A549 (cell line): ENCODE results near the gene KLF6. TPM values are rescaled to one million over a fixed set of nuclear protein-coding genes. Genes with fewer than 3 reads are reported as not detected.

Experiments used
- ATAC-seq, 2 experiments: fragments of 200-7000 bp in 1 of 2; fragments of >200 bp in 1 of 2; cut with Nextera tagmentation in 1 of 2; cut with Tn5 transposase in 1 of 2; 3 replicates each; pipeline versions ENCODE4 v1.8.0 to v1.9.1; 2018 to 2020; ENCODE audit warnings: mild to moderate bottlenecking in 1 of 2, moderate library complexity in 1 of 2
- CTCF ChIA-PET: fragments of 300-600 bp; sonication (Branson Sonifier 250); formaldehyde crosslinking; extraction: SDS; loops from one replicate; lab custom pipeline; 2021; ENCODE audit warnings: antibody characterized with exemption, inconsistent platforms; lab: Yijun Ruan, JAX
- POLR2A ChIA-PET: fragments of 350-600 bp; formaldehyde crosslinking; extraction: SDS; loops from one replicate; lab custom pipeline; 2021; ENCODE audit warnings: antibody characterized with exemption, inconsistent platforms; lab: Yijun Ruan, JAX
- DNase-seq, 2 experiments: peaks; one replicate each; pipeline versions ENCODE4 v3.0.0 to v3.0.0-alpha.2; 2011 to 2016; ENCODE audit warnings: low read depth in 1 of 2, low spot score in 1 of 2
- FAIRE-seq: peaks from 2 replicates; lab custom pipeline; 2011; peaks lifted over from hg19 to GRCh38; lab: Jason Lieb, UNC
- H3K27ac ChIP-seq, 2 experiments: fragments of >200 bp; sonication (Bioruptor Twin); formaldehyde crosslinking; 3 replicates each; pipeline ENCODE4 v1.5.1; 2016 to 2017
- H3K4me1 ChIP-seq: fragments of >200 bp; sonication (Bioruptor Twin); formaldehyde crosslinking; 3 replicates; pipeline ENCODE4 v1.6.1; 2016
- H3K4me2 ChIP-seq: fragments of >200 bp; sonication (Bioruptor Twin); formaldehyde crosslinking; 3 replicates; pipeline ENCODE4 v1.6.1; 2016
- H3K4me3 ChIP-seq: fragments of >200 bp; sonication (Bioruptor Twin); formaldehyde crosslinking; 3 replicates; pipeline ENCODE4 v1.5.1; 2016
- H3K9me3 ChIP-seq: fragments of >200 bp; sonication (Bioruptor Twin); formaldehyde crosslinking; 3 replicates; pipeline ENCODE4 v1.6.1; 2016
- BHLHE40 ChIP-seq: IDR thresholded peaks from 2 replicates; pipeline ENCODE4 v1.6.1; 2012; ENCODE audit warnings: low read depth, low read length, inconsistent platforms
- CEBPB ChIP-seq, 2 experiments: fragments of >200 bp in 1 of 2; sonication (Bioruptor Twin) in 1 of 2; formaldehyde crosslinking in 1 of 2; IDR thresholded peaks; 2 replicates each; pipeline ENCODE4 v1.6.1; 2012 to 2016
- EP300 ChIP-seq, 2 experiments: fragments of >200 bp; sonication (Bioruptor Twin); formaldehyde crosslinking; IDR thresholded peaks; 2 replicates in 1 of 2; 3 replicates in 1 of 2; pipeline ENCODE4 v1.6.1; 2016 to 2017
- FOSB ChIP-seq: fragments of 250-450 bp; sonication (Bioruptor Pico); IDR thresholded peaks from 2 replicates; pipeline ENCODE4 v1.5.0; 2020; ENCODE audit warnings: mild to moderate bottlenecking, moderate library complexity
- FOSL2 ChIP-seq, 2 experiments: fragments of 450-650 bp in 1 of 2; fragments of >200 bp in 1 of 2; sonication (Bioruptor Twin) in 1 of 2; formaldehyde crosslinking; IDR thresholded peaks; 2 replicates each; pipeline versions ENCODE4 v1.5.0 to v1.6.1; 2016 to 2020; ENCODE audit warnings: mild to moderate bottlenecking in 1 of 2, moderate library complexity in 1 of 2
- GATA3 ChIP-seq: IDR thresholded peaks from 2 replicates; pipeline ENCODE4 v1.6.1; 2012; ENCODE audit warnings: borderline replicate concordance
- HEYL ChIP-seq: fragments of 250-450 bp; sonication (Bioruptor Pico); IDR thresholded peaks from 2 replicates; pipeline ENCODE4 v1.8.0; 2021; ENCODE audit warnings: mild to moderate bottlenecking, moderate library complexity
- HOXB13 ChIP-seq: fragments of 250-450 bp; sonication (Bioruptor Pico); IDR thresholded peaks from 2 replicates; pipeline ENCODE4 v1.5.0; 2020; ENCODE audit warnings: low read depth, mild to moderate bottlenecking, moderate library complexity
- HOXB5 ChIP-seq: fragments of 250-450 bp; sonication (Bioruptor Pico); IDR thresholded peaks from 2 replicates; pipeline ENCODE4 v1.5.0; 2020; ENCODE audit warnings: mild to moderate bottlenecking, moderate library complexity
- JUN ChIP-seq, 2 experiments: fragments of >200 bp; sonication (Bioruptor Twin); formaldehyde crosslinking; IDR thresholded peaks; 2 replicates in 1 of 2; 3 replicates in 1 of 2; pipeline ENCODE4 v1.6.1; 2016 to 2017
- JUNB ChIP-seq: fragments of >200 bp; sonication (Bioruptor Twin); formaldehyde crosslinking; IDR thresholded peaks from 2 replicates; pipeline ENCODE4 v1.6.1; 2016
- KDM1A ChIP-seq: fragments of 200-600 bp; sonication (generic); IDR thresholded peaks from 2 replicates; pipeline ENCODE4 v1.6.1; 2016; ENCODE audit warnings: low read depth, mild to moderate bottlenecking
- MAZ ChIP-seq: fragments of 150-350 bp; IDR thresholded peaks from 2 replicates; pipeline ENCODE4 v1.6.1; 2014; ENCODE audit warnings: antibody characterized with exemption, low read depth, low read length, borderline replicate concordance
- POLR2A ChIP-seq: IDR thresholded peaks from 2 replicates; pipeline ENCODE4 v1.6.1; 2012; ENCODE audit warnings: mild to moderate bottlenecking, low read length
- RAD21 ChIP-seq, 2 experiments: fragments of >200 bp in 1 of 2; sonication (Bioruptor Twin) in 1 of 2; formaldehyde crosslinking in 1 of 2; IDR thresholded peaks in 1 of 2; conservative IDR thresholded peaks in 1 of 2; 2 replicates in 1 of 2; 3 replicates in 1 of 2; pipeline ENCODE4 v1.6.1; 2012 to 2018; ENCODE audit warnings: inconsistent platforms in 1 of 2
- SMC3 ChIP-seq: fragments of >200 bp; sonication (Bioruptor Twin); formaldehyde crosslinking; IDR thresholded peaks from 3 replicates; pipeline ENCODE4 v1.6.1; 2018; ENCODE audit warnings: inconsistent platforms
- TP53 ChIP-seq: fragments of 250-450 bp; sonication (Bioruptor Pico); IDR thresholded peaks from 2 replicates; pipeline ENCODE4 v1.5.0; 2021; ENCODE audit warnings: mild to moderate bottlenecking, moderate library complexity
- ZNF302 ChIP-seq: fragments of 250-450 bp; sonication (Bioruptor Pico); IDR thresholded peaks from 2 replicates; pipeline ENCODE4 v1.9.0; 2021; ENCODE audit warnings: inconsistent platforms, mild to moderate bottlenecking, moderate library complexity
- ZSCAN20 ChIP-seq: fragments of 250-450 bp; sonication (Bioruptor Pico); IDR thresholded peaks from 2 replicates; pipeline ENCODE4 v1.8.0; 2022; ENCODE audit warnings: mild to moderate bottlenecking, moderate library complexity
- WGBS: methylation state at CpG from one replicate; pipeline ENCODE4 v1.1.6; 2017; ENCODE audit errors: missing lambda C conversion rate; 5-methylcytosine and 5-hydroxymethylcytosine counted together
- polyA plus RNA-seq, 4 experiments: library from polyadenylated mRNA; depleted of rRNA in 3 of 4; stranded (reverse); fragments of >200 nt; fragmentation: RNase III in 1 of 4; extraction: RNeasy Plus Mini Kit Qiagen cat#74134 plus additional on column Dnase treatment in 1 of 4; gene quantifications; 2 replicates in 3 of 4; 3 replicates in 1 of 4; pipeline ENCODE4 v1.2.3, GENCODE V29; 2011 to 2017
- TF ChIP-seq, protein P1 (sequence below): fragments of >200 bp; sonication (Bioruptor Twin); formaldehyde crosslinking; IDR thresholded peaks from 2 replicates; pipeline ENCODE4 v1.6.1; 2016
- TF ChIP-seq, protein P2 (sequence below): IDR thresholded peaks from 2 replicates; pipeline ENCODE4 v1.6.1; 2012
- TF ChIP-seq, protein P3 (sequence below): IDR thresholded peaks from 2 replicates; pipeline ENCODE4 v1.6.1; 2012

KLF6 gene
- polyA plus RNA-seq, 2 of the 4 experiments (the other 2 are of a cell fraction), result 31.9 to 86.8 TPM

DNA sequence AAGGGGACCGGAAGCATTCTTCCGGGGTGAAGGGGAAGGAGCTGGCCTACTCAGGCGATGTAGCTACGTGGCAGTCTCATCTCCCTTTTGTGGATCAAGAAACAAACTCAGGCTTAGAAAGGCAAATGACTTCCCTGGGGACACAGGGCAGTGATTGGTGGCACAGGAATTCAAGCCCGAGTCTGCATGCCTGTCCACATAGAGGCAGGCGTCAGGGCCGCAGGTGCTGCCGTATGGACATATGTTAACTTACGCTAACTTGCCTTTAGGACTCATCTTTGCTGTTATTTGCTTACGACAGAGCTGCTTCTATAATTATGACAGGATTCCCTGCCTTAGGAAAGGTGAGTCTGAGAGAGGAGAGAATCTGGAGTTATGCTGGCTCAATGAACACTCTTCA, 42.3 kb upstream of the KLF6 start:
- ATAC-seq (no peak), DNase-seq (no peak)
- WGBS, result 90% methylated on average over 9 of the region's 10 CpGs
- no peaks in the 10 kb centered on the region for H3K9me3 ChIP-seq
- no peak overlapping the region for H3K4me3 ChIP-seq
- H3K4me2 ChIP-seq, result no peak overlapping the region
- TF ChIP-seq SMC3 (no peak), KDM1A (no peak), FOSB (CRISPR knock-in tag) (no peak), HOXB13 (CRISPR knock-in tag) (no peak), MAZ (no peak), ZSCAN20 (CRISPR knock-in tag) (no peak)
- TF ChIP-seq, protein P1, sequence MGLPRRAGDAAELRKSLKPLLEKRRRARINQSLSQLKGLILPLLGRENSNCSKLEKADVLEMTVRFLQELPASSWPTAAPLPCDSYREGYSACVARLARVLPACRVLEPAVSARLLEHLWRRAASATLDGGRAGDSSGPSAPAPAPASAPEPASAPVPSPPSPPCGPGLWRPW, result no peak
- TF ChIP-seq, all 56 proteins: peak for 0
- Histone ChIP-seq H3K27ac (peak overlapping the region; percentile 77 to 83; a peak in 5 of 6 replicates), H3K4me1 (peaks cover 59% of the 10 kb centered on the region)
- ChIA-PET POLR2A (interaction anchor here (1.3 kb wide), 1 partner anchor 42 kb away, joined by 3 read pairs; the partner anchor contains the start of gene KLF6), CTCF (interaction anchor here (1.1 kb wide), 2 partner anchors 15 to 25 kb away, joined by 4 read pairs; no protein-coding TSS in a partner anchor)
- FAIRE-seq, result no peak

DNA sequence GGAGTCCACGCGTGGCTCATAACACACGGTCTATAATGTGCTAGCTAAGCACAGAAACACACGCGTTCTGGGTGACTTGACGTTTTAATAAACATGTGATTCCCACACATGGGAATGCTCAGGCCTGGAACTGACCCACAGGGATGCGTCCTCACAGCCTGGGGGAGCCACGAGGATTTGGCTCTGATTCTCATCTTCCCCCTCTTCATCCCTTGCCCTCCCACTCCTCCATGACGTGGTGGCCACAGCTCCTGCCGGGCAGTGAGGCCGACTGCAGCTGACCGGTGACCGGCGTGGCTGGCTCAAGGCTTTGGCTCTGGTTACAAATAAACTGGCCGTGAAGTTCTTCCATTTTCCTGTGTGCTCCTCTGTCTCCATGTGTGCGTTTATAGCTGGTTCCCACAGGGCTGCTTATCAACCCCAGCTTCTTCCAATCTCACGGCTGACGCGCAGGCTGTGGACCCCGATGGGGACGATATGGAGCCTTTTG, 40.9 kb upstream of the KLF6 start:
- Histone ChIP-seq H3K9me3 (no peaks in the 10 kb centered on the region), H3K4me1 (peaks cover 50% of the 10 kb centered on the region), H3K4me2 (peak overlapping the region; percentile 61), H3K27ac (peak overlapping the region; percentile 77 to 83), H3K4me3 (no peak overlapping the region)
- no peak; a peak in 2 of 6 replicates for ATAC-seq
- FAIRE-seq, result no peak
- no peak for TF ChIP-seq TP53 (CRISPR knock-in tag)
- TF ChIP-seq HEYL, result no peak
- TF ChIP-seq, protein P2, sequence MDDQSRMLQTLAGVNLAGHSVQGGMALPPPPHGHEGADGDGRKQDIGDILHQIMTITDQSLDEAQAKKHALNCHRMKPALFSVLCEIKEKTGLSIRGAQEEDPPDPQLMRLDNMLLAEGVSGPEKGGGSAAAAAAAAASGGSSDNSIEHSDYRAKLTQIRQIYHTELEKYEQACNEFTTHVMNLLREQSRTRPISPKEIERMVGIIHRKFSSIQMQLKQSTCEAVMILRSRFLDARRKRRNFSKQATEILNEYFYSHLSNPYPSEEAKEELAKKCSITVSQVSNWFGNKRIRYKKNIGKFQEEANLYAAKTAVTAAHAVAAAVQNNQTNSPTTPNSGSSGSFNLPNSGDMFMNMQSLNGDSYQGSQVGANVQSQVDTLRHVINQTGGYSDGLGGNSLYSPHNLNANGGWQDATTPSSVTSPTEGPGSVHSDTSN, result no peak
- TF ChIP-seq EP300 (IDR thresholded peaks at IDR 0.05), result no peak
- TF ChIP-seq BHLHE40, result no peak
- no peak for TF ChIP-seq SMC3
- ChIA-PET POLR2A (interaction anchor here (1.8 kb wide), 1 partner anchor 41 kb away, joined by 10 read pairs; the partner anchor contains the start of gene KLF6), CTCF (interaction anchor here (0.6 to 1.2 kb wide), 2 partner anchors 26 to 1604 kb away, joined by 4 read pairs; no protein-coding TSS in a partner anchor)
- no peak for DNase-seq
- 92% methylated on average over 21 of the region's 21 CpGs for WGBS

DNA sequence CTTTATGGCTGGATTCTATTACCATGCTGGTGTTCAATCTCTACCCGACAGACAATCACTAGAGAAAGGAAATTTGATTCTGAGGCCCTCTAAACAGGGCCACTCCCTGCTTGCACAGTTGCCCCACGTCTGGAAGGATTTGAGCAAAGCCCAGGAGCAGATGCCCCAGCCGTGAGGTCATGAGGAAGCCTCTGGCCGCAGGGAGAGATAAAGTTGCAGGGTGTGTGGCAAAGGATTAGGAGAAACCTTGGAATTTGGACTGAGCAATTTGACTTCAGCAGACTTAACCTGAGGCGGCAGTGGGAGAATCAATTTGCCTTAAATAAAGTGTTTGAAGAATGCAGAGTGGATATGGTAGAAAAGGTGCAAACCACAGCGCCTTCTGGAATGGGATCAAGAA, 40.2 kb upstream of the KLF6 start:
- WGBS, result 7% methylated on average over 6 of the region's 6 CpGs

More for the DNA sequence above, 40.2 kb upstream of the KLF6 start:
- ATAC-seq (peak; percentile 91 to 94), FAIRE-seq (no peak), DNase-seq (peak; percentile 81 to 89)
- CTCF ChIA-PET, result interaction anchor here (1.2 kb wide), 1 partner anchor 27 kb away, joined by 4 read pairs; no protein-coding TSS in a partner anchor
- H3K4me1 ChIP-seq, result peaks cover 43% of the 10 kb centered on the region
- H3K27ac ChIP-seq, result peak overlapping the region; percentile 77 to 83
- H3K4me3 ChIP-seq, result no peak overlapping the region
- no peak for TF ChIP-seq HOXB5
- TF ChIP-seq JUNB, result peak; percentile 52; the same call in 1 of the 2 replicates
- no peak for TF ChIP-seq FOSL2 (IDR thresholded peaks at IDR 0.05)
- TF ChIP-seq FOSL2 (CRISPR knock-in tag; IDR thresholded peaks at IDR 0.05), result peak; percentile 73
- TF ChIP-seq RAD21 (conservative IDR thresholded peaks at IDR 0.05 in 1 of 2, IDR thresholded peaks at IDR 0.05 in 1 of 2), result peak; percentile 8 to 50; a peak in 3 of 5 replicates
- no peak for TF ChIP-seq ZNF302
- peak; percentile 75; the same call in 1 of the 2 replicates for TF ChIP-seq GATA3
- TF ChIP-seq JUN (IDR thresholded peaks at IDR 0.05), result peak in 1 of 2 experiments; percentile 71; a peak in 2 of 5 replicates
- TF ChIP-seq CEBPB (IDR thresholded peaks at IDR 0.05), result peak in 1 of 2 experiments; percentile 54; a peak in 3 of 4 replicates
- 0 out of 3 replicates have a peak, but pooled peaks have one; percentile 36 for TF ChIP-seq SMC3
- no peak for TF ChIP-seq POLR2A
- TF ChIP-seq EP300 (IDR thresholded peaks at IDR 0.05), result peak in 1 of 2 experiments; percentile 73; a peak in 2 of 5 replicates
- TF ChIP-seq, protein P3, sequence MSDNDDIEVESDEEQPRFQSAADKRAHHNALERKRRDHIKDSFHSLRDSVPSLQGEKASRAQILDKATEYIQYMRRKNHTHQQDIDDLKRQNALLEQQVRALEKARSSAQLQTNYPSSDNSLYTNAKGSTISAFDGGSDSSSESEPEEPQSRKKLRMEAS, result peak; percentile 61
- peak overlapping the region; percentile 61 for H3K4me2 ChIP-seq
- no peaks in the 10 kb centered on the region for H3K9me3 ChIP-seq
- POLR2A ChIA-PET, result interaction anchor here (1.8 kb wide), 1 partner anchor 40 kb away, joined by 10 read pairs; the partner anchor contains the start of gene KLF6
